K562 (cell line): ENCODE results near the gene COX19. TPM values are rescaled to one million over a fixed set of nuclear protein-coding genes. Genes with fewer than 3 reads are reported as not detected.

Source experiments
- ARNT ChIP-seq, 2 experiments: fragments of 450-650 bp; IDR thresholded peaks; 2 replicates each; pipeline ENCODE4 v1.6.1; 2016; ENCODE audit warnings: mild to moderate bottlenecking in 1 of 2
- CBFA2T2 ChIP-seq: fragments of 450-650 bp; conservative IDR thresholded peaks from 2 replicates; pipeline ENCODE4 v1.6.1; 2017; ENCODE audit warnings: mild to moderate bottlenecking
- CREM ChIP-seq: IDR thresholded peaks from 2 replicates; pipeline ENCODE4 v1.6.1; 2014; ENCODE audit warnings: antibody characterized with exemption, low read depth
- LCOR ChIP-seq: sonication (generic); formaldehyde crosslinking; IDR thresholded peaks from 2 replicates; pipeline ENCODE4 v1.8.0; 2022; ENCODE audit warnings: mild to moderate bottlenecking, missing genetic modification reagents
- MAZ ChIP-seq, 2 experiments: fragments of 450-650 bp in 1 of 2; sonication (generic) in 1 of 2; formaldehyde crosslinking; IDR thresholded peaks in 1 of 2; conservative IDR thresholded peaks in 1 of 2; 2 replicates each; pipeline versions ENCODE4 v1.4.0 to v1.5.0; 2020; ENCODE audit warnings: mild to moderate bottlenecking in 1 of 2, missing genetic modification reagents in 1 of 2
- NFIC ChIP-seq: fragments of 450-650 bp; IDR thresholded peaks from 2 replicates; pipeline ENCODE4 v1.6.1; 2017; ENCODE audit warnings: mild to moderate bottlenecking, inconsistent platforms
- POLR2G ChIP-seq: fragments of 200-400 bp; formaldehyde crosslinking; IDR thresholded peaks from 2 replicates; pipeline ENCODE4 v1.6.1; 2017; ENCODE audit warnings: low read depth, mild to moderate bottlenecking, antibody characterized with exemption, low read length, moderate library complexity
- PURB ChIP-seq: sonication (generic); formaldehyde crosslinking; IDR thresholded peaks from 2 replicates; pipeline ENCODE4 v1.9.0; 2021; ENCODE audit warnings: low read depth, mild to moderate bottlenecking, missing genetic modification reagents
- RAD21 ChIP-seq, 2 experiments: fragments of 250-450 bp in 1 of 2; fragments of 450-650 bp in 1 of 2; sonication (Bioruptor Pico) in 1 of 2; formaldehyde crosslinking in 1 of 2; IDR thresholded peaks in 1 of 2; conservative IDR thresholded peaks in 1 of 2; 2 replicates each; pipeline versions ENCODE4 v1.4.0 to v1.8.0; 2020 to 2022; ENCODE audit warnings: mild to moderate bottlenecking in 2 of 2, moderate library complexity in 1 of 2
- RCOR1 ChIP-seq, 2 experiments: IDR thresholded peaks; 2 replicates each; pipeline ENCODE4 v1.6.1; 2012; ENCODE audit warnings: low read depth in 2 of 2, low read length in 2 of 2, borderline replicate concordance in 1 of 2, improper control_type of control experiment in 1 of 2
- XRCC5 ChIP-seq: fragments of 200-400 bp; formaldehyde crosslinking; IDR thresholded peaks from 2 replicates; pipeline ENCODE4 v1.6.1; 2017; ENCODE audit warnings: low read depth, mild to moderate bottlenecking, low read length
- ZFP36 ChIP-seq: fragments of 150-350 bp; IDR thresholded peaks from 2 replicates; pipeline ENCODE4 v1.6.1; 2018; ENCODE audit warnings: low read length, low read depth; ENCODE audit not compliant: partially characterized antibody
- ZNF324 ChIP-seq: fragments of 250-450 bp; sonication (Bioruptor Pico); IDR thresholded peaks from 2 replicates; pipeline ENCODE4 v1.4.0; 2020; ENCODE audit warnings: mild to moderate bottlenecking
- polyA plus RNA-seq, 8 experiments: library from polyadenylated mRNA; depleted of rRNA in 4 of 8; stranded (reverse) in 5 of 8; unstranded in 3 of 8; fragments of >200 nt; fragmentation: Nextera tagmentation in 2 of 8; fragmentation: Illumina TruSeq in 1 of 8; extraction: Ambion mirVana in 2 of 8; extraction: Trizol in 1 of 8; gene quantifications; 2 replicates each; pipeline versions ENCODE4 v1.2.1 to v1.2.3, GENCODE V29; 2011 to 2014; ENCODE audit warnings: inconsistent platforms in 1 of 8, missing spikeins in 1 of 8
- total RNA-seq, 7 experiments: library from RNA; depleted of rRNA in 6 of 7; stranded (reverse); fragments of >200 nt in 6 of 7; fragmentation: Illumina TruSeq in 2 of 7; extraction: Trizol in 2 of 7; gene quantifications; 2 replicates each; pipeline versions ENCODE4 v1.2.1 to v1.2.3, GENCODE V29; 2011 to 2021; ENCODE audit warnings: low replicate concordance in 1 of 7
- TF ChIP-seq, protein P1 (sequence below): sonication (generic); formaldehyde crosslinking; IDR thresholded peaks from 2 replicates; pipeline ENCODE4 v1.8.0; 2022; ENCODE audit warnings: mild to moderate bottlenecking, missing genetic modification reagents
- TF ChIP-seq, protein P2 (sequence below), 2 experiments: IDR thresholded peaks; 2 replicates each; pipeline ENCODE4 v1.6.1; 2011; ENCODE audit warnings: borderline replicate concordance in 1 of 2, control low read depth in 1 of 2, low read depth in 1 of 2, low read length in 1 of 2, mild to moderate bottlenecking in 1 of 2, mixed read lengths in 1 of 2, moderate library complexity in 1 of 2; ENCODE audit not compliant: insufficient read depth in 1 of 2, insufficient read length in 1 of 2, poor library complexity in 1 of 2, severe bottlenecking in 1 of 2; ENCODE audit errors: extremely low read depth in 1 of 2
- TF ChIP-seq, protein P3 (sequence below): fragments of 450-650 bp; IDR thresholded peaks from 2 replicates; pipeline ENCODE4 v1.6.1; 2016; ENCODE audit warnings: low read depth

COX19 gene
- total and polyA plus RNA-seq, 9 of the 15 experiments (the other 6 are each of a cell fraction or from before 2014, with no cell fraction given), result 5.2 to 10.5 (median 7.9) TPM

DNA sequence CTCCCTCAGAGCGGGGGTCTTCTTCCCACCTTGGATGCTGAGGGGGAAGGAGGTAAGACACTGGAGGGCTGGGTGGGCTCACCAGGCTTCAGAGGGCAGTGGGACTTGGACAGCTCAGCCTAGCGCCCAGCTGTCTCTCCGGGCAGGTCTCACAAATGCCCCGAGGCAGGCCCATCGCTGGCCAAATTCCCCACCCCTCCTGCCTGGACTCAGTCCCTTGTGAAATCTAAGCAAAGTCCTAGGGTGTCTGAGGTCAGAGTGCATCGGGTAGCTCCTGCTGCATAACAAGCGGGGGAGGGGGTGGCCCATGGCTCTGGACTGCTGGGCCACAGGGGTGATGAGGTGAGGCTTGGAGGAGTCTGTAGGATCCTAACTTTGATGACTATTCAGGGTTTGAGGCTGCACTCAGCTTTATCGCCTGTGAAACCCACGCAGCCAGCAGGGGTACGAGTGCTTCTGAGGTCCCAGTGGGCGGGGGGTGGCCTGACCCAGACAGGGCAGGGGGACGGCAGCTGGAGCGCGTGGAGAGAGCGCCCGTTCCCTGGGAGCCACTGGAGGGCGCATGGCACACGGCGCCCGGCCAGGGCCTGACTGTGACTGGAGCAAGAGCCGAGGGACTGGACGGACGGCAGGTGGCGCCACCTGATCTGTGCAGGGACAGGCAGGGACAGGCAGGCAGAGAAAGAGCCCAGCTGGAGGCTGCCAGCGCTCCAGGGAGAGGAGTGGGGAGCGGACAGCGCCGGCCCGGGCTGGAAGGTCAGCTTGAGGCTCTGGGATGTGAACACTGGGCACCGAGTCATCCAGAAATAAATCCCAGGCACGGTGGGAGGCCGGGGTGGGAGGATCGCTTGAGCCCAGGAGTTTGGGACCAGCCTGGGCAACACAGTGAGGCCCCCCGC lies 17.6 kb upstream of the COX19 start (continued):
- peak; percentile 57 to 94 for TF ChIP-seq MAZ (CRISPR knock-in tag; conservative IDR thresholded peaks at IDR 0.05 in 1 of 2, IDR thresholded peaks at IDR 0.05 in 1 of 2)
- TF ChIP-seq, protein P1, sequence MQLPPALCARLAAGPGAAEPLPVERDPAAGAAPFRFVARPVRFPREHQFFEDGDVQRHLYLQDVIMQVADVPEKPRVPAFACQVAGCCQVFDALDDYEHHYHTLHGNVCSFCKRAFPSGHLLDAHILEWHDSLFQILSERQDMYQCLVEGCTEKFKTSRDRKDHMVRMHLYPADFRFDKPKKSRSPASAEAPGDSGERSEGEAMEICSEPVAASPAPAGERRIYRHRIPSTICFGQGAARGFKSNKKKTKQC (CRISPR knock-in tag), result peak; percentile 2; the same call in 1 of the 2 replicates
- no peak for TF ChIP-seq PURB (CRISPR knock-in tag)
- no peak for TF ChIP-seq ARNT (IDR thresholded peaks at IDR 0.05)
- peak; percentile 70 for TF ChIP-seq POLR2G
- 0 out of 2 replicates have a peak, but pooled peaks have one; percentile 43 for TF ChIP-seq LCOR (CRISPR knock-in tag)
- TF ChIP-seq, protein P2, sequence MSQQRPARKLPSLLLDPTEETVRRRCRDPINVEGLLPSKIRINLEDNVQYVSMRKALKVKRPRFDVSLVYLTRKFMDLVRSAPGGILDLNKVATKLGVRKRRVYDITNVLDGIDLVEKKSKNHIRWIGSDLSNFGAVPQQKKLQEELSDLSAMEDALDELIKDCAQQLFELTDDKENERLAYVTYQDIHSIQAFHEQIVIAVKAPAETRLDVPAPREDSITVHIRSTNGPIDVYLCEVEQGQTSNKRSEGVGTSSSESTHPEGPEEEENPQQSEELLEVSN (IDR thresholded peaks at IDR 0.05; ENCODE audit: borderline replicate concordance in 1 of 2, extremely low read depth in 1 of 2, insufficient read depth in 1 of 2, insufficient read length in 1 of 2, low read depth in 1 of 2, low read length in 1 of 2, poor library complexity in 1 of 2, severe bottlenecking in 1 of 2), result peak in 1 of 2 experiments; percentile 63
- TF ChIP-seq, protein P3, sequence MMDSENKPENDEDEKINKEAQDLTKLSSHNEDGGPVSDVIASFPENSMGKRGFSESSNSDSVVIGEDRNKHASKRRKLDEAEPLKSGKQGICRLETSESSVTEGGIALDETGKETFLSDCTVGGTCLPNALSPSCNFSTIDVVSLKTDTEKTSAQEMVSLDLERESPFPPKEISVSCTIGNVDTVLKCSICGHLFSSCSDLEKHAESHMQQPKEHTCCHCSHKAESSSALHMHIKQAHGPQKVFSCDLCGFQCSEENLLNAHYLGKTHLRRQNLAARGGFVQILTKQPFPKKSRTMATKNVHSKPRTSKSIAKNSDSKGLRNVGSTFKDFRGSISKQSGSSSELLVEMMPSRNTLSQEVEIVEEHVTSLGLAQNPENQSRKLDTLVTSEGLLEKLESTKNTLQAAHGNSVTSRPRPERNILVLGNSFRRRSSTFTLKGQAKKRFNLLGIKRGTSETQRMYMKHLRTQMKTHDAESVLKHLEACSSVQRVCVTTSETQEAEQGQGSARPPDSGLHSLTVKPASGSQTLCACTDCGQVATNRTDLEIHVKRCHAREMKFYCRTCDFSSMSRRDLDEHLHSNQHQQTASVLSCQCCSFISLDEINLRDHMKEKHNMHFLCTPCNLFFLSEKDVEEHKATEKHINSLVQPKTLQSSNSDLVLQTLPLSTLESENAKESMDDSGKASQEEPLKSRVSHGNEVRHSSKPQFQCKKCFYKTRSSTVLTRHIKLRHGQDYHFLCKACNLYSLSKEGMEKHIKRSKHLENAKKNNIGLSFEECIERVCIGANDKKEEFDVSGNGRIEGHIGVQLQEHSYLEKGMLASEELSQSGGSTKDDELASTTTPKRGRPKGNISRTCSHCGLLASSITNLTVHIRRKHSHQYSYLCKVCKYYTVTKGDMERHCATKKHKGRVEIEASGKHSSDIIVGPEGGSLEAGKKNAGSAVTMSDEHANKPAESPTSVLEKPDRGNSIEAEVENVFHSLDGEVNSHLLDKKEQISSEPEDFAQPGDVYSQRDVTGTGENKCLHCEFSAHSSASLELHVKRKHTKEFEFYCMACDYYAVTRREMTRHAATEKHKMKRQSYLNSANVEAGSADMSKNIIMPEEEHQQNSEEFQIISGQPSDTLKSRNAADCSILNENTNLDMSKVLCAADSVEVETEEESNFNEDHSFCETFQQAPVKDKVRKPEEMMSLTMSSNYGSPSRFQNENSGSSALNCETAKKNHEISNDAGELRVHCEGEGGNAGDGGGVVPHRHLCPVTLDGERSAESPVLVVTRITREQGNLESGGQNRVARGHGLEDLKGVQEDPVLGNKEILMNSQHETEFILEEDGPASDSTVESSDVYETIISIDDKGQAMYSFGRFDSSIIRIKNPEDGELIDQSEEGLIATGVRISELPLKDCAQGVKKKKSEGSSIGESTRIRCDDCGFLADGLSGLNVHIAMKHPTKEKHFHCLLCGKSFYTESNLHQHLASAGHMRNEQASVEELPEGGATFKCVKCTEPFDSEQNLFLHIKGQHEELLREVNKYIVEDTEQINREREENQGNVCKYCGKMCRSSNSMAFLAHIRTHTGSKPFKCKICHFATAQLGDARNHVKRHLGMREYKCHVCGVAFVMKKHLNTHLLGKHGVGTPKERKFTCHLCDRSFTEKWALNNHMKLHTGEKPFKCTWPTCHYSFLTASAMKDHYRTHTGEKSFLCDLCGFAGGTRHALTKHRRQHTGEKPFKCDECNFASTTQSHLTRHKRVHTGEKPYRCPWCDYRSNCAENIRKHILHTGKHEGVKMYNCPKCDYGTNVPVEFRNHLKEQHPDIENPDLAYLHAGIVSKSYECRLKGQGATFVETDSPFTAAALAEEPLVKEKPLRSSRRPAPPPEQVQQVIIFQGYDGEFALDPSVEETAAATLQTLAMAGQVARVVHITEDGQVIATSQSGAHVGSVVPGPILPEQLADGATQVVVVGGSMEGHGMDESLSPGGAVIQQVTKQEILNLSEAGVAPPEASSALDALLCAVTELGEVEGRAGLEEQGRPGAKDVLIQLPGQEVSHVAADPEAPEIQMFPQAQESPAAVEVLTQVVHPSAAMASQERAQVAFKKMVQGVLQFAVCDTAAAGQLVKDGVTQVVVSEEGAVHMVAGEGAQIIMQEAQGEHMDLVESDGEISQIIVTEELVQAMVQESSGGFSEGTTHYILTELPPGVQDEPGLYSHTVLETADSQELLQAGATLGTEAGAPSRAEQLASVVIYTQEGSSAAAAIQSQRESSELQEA, result no peak
- TF ChIP-seq NFIC, result peak; percentile 55
- no peak for TF ChIP-seq ZNF324 (CRISPR knock-in tag)
- TF ChIP-seq RAD21 (CRISPR knock-in tag; conservative IDR thresholded peaks at IDR 0.05 in 1 of 2, IDR thresholded peaks at IDR 0.05 in 1 of 2), result peak; percentile 100
- TF ChIP-seq RCOR1 (IDR thresholded peaks at IDR 0.05; ENCODE audit: borderline replicate concordance in 1 of 2, low read depth in 2 of 2, low read length in 2 of 2), result peak in 1 of 2 experiments; percentile 82; a peak in 2 of 4 replicates
- TF ChIP-seq ZFP36, result peak; percentile 43
- 0 out of 2 replicates have a peak, but pooled peaks have one; percentile 31 for TF ChIP-seq CBFA2T2
- peak; percentile 91 for TF ChIP-seq XRCC5
- peak; percentile 71 for TF ChIP-seq CREM
